ENCODE data around the gene MRPL39. TPM values are rescaled to one million over a fixed set of nuclear protein-coding genes. Genes with fewer than 3 reads are reported as not detected.

Gene MRPL39
- total and polyA plus RNA-seq, 9 of the 15 experiments (the other 6 are each of a cell fraction or from before 2014, with no cell fraction given) = 65.4 to 247 (median 105) TPM

DNA sequence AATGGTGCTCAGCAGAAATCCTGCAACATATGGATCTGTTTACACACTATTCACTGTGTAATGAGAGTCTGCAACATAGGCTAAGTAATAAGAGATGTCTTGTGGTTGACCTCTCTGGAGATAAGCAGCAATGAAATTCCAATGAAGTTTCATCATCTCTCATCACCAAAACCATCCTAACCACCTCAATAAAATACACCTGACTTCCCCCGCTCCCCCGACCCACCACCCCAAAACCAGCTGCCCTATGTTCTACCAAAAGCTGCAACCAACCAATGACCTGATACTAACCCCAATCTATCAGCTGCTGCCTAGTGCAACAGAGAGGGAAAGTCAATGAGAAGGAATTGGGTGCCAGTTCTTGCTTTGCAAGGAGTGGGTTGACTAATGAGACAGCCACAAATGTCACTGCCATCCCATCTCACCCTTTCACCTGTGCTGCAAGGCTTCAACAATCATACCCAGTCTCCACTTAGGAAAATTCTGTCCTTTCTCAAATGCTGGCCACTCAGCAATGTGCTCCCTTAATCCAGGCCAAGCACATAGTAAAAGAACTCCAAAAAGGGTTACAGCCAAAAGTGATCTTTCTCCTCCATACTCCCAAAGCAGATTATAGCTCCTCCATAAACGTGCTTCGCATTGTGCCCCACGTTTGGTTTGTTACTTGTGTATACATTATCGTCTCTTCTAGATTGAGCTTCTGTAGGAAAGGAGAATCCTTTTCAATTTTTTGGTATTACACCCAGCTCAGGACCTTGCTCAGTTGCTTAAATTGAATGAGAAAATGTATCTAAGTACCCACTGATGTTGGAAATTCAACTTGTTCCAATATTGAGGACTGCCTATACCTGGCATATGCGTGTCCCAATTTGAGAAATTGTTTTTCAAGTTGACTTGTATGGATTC lies 29.0 kb downstream of the MRPL39 start (continued):
- TF ChIP-seq, protein P1, sequence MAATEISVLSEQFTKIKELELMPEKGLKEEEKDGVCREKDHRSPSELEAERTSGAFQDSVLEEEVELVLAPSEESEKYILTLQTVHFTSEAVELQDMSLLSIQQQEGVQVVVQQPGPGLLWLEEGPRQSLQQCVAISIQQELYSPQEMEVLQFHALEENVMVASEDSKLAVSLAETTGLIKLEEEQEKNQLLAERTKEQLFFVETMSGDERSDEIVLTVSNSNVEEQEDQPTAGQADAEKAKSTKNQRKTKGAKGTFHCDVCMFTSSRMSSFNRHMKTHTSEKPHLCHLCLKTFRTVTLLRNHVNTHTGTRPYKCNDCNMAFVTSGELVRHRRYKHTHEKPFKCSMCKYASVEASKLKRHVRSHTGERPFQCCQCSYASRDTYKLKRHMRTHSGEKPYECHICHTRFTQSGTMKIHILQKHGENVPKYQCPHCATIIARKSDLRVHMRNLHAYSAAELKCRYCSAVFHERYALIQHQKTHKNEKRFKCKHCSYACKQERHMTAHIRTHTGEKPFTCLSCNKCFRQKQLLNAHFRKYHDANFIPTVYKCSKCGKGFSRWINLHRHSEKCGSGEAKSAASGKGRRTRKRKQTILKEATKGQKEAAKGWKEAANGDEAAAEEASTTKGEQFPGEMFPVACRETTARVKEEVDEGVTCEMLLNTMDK (IDR thresholded peaks at IDR 0.05; ENCODE audit: borderline replicate concordance, insufficient read depth, low read depth, low read length, poor library complexity, severe bottlenecking) = no peak
- TF ChIP-seq TEAD4 (IDR thresholded peaks at IDR 0.05; ENCODE audit: low read length) = peak; percentile 80
- no peak for TF ChIP-seq TEAD4 (CRISPR knock-in tag; IDR thresholded peaks at IDR 0.05; ENCODE audit: borderline replicate concordance)
- peak; percentile 63 for TF ChIP-seq CBFA2T3 (IDR thresholded peaks at IDR 0.05)
- no peak for TF ChIP-seq ZKSCAN3 (CRISPR knock-in tag; IDR thresholded peaks at IDR 0.05)
- no peak for TF ChIP-seq ZNF57 (CRISPR knock-in tag; IDR thresholded peaks at IDR 0.05)
- TF ChIP-seq ARID1B (IDR thresholded peaks at IDR 0.05) = peak; percentile 58
- TF ChIP-seq FOXJ2 (tag; IDR thresholded peaks at IDR 0.05) = 0 out of 2 replicates have a peak, but pooled peaks have one; percentile 46
